AG10803 (cell line): ENCODE data around the gene MYO18B.

Experiments
- DNase-seq: peaks from one replicate; pipeline ENCODE4 v3.0.0; 2010; ENCODE audit warnings: low read depth
- H3K4me3 ChIP-seq: 2 replicates; pipeline ENCODE4 v1.5.1; 2011; ENCODE audit warnings: mild to moderate bottlenecking, low read length, control low read depth
- TF ChIP-seq, protein P1 (sequence below): conservative IDR thresholded peaks from 2 replicates; pipeline ENCODE4 v1.5.1; 2011; ENCODE audit warnings: mild to moderate bottlenecking, low read length, control low read depth, inconsistent platforms

The MYO18B gene

DNA sequence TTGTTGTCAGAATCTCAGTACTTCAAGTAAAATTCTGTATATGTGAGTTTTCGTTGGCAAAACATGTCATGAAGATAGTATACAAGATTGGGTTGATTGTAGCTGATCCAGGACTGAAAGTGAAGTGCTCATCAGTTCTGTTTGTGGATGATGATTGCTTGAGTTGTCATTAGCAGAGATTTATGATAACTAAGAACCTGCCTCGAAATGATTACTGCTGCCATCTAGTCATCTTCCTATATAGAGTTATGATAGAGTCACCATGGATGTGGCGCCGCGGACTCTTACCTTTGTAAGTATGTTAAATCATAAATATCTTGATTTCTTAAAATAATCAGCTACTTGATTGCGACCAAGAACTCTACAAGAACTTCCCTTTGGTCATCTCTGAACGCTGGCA is 27.9 kb upstream of the MYO18B start:
- no peak for DNase-seq
- TF ChIP-seq, protein P1, sequence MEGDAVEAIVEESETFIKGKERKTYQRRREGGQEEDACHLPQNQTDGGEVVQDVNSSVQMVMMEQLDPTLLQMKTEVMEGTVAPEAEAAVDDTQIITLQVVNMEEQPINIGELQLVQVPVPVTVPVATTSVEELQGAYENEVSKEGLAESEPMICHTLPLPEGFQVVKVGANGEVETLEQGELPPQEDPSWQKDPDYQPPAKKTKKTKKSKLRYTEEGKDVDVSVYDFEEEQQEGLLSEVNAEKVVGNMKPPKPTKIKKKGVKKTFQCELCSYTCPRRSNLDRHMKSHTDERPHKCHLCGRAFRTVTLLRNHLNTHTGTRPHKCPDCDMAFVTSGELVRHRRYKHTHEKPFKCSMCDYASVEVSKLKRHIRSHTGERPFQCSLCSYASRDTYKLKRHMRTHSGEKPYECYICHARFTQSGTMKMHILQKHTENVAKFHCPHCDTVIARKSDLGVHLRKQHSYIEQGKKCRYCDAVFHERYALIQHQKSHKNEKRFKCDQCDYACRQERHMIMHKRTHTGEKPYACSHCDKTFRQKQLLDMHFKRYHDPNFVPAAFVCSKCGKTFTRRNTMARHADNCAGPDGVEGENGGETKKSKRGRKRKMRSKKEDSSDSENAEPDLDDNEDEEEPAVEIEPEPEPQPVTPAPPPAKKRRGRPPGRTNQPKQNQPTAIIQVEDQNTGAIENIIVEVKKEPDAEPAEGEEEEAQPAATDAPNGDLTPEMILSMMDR: no peak
- H3K4me3 ChIP-seq: no peak overlapping the region

DNA sequence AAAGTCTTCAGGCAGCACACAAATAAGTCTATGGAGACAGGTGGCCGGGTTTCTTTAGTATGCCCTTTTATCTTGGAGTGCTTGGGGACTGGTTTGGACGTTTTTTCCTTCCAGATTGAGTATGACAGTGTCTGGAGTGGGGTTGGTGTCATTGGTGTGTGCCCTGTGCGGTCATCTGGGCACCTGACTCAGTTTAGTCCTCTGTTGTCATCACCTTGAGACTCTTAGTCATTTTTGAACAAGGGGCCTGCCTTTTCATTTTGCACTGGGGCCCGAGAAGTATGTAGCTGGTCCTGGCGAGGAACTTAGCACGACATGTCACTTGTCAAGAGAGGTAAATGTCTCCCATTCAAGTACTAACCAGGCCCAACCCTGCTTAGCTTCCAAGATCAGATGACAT is 27.2 kb upstream of the MYO18B start:
- TF ChIP-seq, protein P1: no peak
- no peak overlapping the region for H3K4me3 ChIP-seq
- no peak for DNase-seq

DNA sequence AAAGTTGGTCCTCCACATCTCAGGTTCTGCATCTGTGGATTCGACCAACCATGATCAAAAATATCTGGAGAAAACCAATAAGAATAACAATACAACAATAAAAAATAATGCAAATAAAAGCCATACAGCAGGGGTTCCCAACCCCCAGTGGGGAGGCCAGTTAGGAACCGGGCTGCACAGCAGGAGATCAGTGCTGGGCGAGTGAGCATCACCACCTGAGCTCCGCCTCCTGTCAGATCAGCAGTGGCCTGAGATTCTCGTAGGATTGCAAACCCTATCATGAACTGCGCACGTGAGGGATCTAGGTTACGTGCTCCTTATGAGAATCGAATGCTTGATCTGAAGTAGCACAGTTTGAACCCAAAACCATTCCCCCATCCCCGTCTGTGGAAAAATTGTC is 25.4 kb upstream of the MYO18B start:
- DNase-seq: no peak
- TF ChIP-seq, protein P1: no peak
- no peak overlapping the region for H3K4me3 ChIP-seq

DNA sequence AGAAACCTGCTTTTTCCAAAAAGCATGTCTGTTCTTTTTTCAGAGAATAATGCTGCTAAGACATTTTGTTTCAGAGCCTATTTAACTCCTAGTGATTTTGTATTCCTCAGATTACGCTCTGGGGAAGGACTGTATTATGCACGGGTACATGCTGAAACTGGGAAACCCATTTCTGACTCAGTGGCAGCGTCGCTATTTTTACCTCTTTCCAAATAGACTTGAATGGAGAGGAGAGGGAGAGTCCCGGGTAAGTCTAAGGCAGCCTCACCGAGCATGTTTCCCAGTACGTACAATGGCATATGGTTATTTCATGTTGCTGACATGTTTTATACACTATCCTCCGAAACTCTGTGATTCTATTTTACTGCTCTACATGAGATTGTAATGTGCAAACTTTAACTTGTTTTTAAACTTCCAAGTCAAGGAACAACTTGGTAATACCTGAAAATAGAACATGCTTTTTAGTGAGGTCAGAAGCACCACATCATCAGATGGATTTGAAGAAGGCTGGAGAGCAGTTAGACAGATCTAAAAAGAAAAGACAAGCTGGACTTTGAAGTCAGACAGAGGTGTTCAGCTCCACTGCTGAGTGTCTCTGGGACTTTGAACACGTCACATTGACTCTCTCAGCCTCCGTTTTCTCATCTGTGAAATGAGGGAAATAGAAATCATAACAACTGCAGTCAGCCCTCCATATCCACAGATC is 23.7 kb upstream of the MYO18B start:
- DNase-seq: no peak
- H3K4me3 ChIP-seq: no peak overlapping the region
- TF ChIP-seq, protein P1: no peak

DNA sequence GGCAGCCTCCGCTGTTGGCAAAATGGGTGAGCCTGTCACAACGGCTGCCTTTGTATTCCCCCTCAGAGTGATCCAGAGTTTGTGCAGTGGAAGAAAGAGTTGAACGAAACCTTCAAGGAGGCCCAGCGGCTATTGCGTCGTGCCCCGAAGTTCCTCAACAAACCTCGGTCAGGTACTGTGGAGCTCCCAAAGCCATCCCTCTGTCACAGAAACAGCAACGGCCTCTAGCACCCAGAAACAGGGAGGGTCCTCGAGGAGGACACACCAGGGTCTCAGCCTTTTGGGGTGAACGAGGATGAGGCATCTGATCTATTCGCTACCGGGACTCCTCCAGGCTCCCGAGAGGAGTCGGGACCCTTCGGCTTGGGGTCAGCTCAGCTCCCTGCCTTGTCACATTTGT is 19.8 kb upstream of the MYO18B start:
- no peak overlapping the region for H3K4me3 ChIP-seq
- no peak for DNase-seq
- TF ChIP-seq, protein P1: no peak

DNA sequence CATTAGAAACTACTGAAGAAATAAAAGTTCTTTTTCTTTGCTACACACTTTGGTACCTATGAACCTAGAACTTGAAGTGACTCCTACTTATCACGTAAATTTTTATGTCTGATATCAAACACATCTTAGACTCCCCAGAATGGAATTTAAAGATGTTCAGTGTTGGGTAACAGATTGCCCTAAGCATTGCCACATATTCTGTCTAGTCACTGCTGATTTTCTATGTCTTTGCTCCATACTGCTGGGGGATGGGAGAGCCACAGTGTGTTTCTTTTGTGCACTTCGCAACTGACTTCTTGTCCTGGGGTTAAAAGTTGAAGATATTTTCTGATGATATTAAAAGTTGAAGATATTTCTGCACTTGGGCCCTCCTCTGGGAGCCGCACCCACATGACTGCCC is 19.4 kb upstream of the MYO18B start:
- H3K4me3 ChIP-seq: no peak overlapping the region
- TF ChIP-seq, protein P1: no peak

DNA sequence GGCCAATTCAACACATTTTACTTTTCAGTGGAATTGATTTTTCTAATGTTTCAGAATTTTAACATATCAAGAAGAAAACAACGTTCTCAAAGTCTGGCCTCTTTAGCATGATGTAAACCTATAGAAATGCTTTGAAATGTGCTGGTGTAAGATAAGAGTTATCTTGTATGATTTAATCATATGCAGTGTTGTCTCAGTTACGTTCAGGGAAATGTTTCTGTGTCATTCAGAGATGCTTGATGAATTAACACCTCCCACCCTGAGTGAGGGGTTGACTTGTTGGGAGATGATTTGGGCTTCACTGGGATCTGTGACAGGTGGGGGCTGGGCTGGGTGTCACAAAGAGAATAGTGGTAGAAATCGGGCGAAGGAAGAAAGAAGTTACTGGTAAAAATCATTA is 15.7 kb upstream of the MYO18B start:
- no peak overlapping the region for H3K4me3 ChIP-seq
- DNase-seq: no peak
- TF ChIP-seq, protein P1: no peak

More for the DNA sequence above, 19.4 kb upstream of the MYO18B start:
- peak; percentile 3 for DNase-seq
